GM18858 (cell line): Measurements from ENCODE around the gene MYBPH.

ENCODE experiments used
- ATAC-seq: cut with Tn5 transposase; IDR thresholded peaks from one replicate; pipeline ENCODE4 v1.9.1; 2021; ENCODE audit not compliant: unreplicated experiment

Gene MYBPH

GRCh38 chr1:203167026-203167912, 8.4 kb downstream of the MYBPH start:
- no peak for ATAC-seq

GRCh38 chr1:203166192-203166940, 9.3 kb downstream of the MYBPH start:
- ATAC-seq: no peak

- no peak for ATAC-seq
These were observed 9.8 kb downstream of the MYBPH start for GRCh38 chr1:203165800-203166161.

- ATAC-seq: no peak
These were observed 10.4 kb downstream of the MYBPH start for GRCh38 chr1:203165101-203165799.

- no peak for ATAC-seq
These were observed 11.6 kb downstream of the MYBPH start for GRCh38 chr1:203163891-203164635.

GRCh38 chr1:203162403-203162802, 13.2 kb downstream of the MYBPH start:
- ATAC-seq: no peak

- no peak for ATAC-seq
These were observed 13.9 kb downstream of the MYBPH start for GRCh38 chr1:203161703-203162102.

- no peak for ATAC-seq
These were observed 14.5 kb downstream of the MYBPH start for GRCh38 chr1:203161175-203161574.

GRCh38 chr1:203159844-203160243, 15.8 kb downstream of the MYBPH start:
- no peak for ATAC-seq

- no peak for ATAC-seq
These were observed 16.5 kb downstream of the MYBPH start for GRCh38 chr1:203158960-203159665.

- no peak for ATAC-seq
These were observed 17.2 kb downstream of the MYBPH start for GRCh38 chr1:203158423-203158822.

- ATAC-seq: no peak
These were observed 19.3 kb downstream of the MYBPH start for GRCh38 chr1:203156280-203156679.

GRCh38 chr1:203153989-203154821, 21.4 kb downstream of the MYBPH start:
- ATAC-seq: no peak

- ATAC-seq: no peak
These were observed 22.3 kb downstream of the MYBPH start for GRCh38 chr1:203153051-203153988.

GRCh38 chr1:203152158-203153034, 23.2 kb downstream of the MYBPH start:
- ATAC-seq: no peak

GRCh38 chr1:203151362-203152157, 24.1 kb downstream of the MYBPH start:
- no peak for ATAC-seq
